ENCODE data around the gene MGAT4B.

DNA sequence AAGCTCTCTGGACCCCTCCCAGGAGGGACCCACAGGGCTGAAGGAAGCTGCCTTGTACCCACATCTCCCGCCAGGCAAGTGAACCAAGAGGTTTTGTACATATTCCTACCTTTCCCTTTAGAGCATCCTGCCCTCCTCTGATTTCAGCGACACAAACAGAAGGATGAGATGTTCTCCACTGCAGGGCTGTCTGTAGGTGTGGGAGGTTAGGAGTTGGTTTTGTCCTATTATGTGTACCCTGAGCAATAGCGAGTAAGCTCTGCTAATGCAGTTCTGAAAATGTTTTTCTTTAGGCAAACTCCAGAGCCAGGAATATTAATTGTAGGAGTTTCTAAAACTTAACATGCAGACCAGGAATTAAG is 27.0 kb upstream of the MGAT4B start:
- TF ChIP-seq, protein P1, sequence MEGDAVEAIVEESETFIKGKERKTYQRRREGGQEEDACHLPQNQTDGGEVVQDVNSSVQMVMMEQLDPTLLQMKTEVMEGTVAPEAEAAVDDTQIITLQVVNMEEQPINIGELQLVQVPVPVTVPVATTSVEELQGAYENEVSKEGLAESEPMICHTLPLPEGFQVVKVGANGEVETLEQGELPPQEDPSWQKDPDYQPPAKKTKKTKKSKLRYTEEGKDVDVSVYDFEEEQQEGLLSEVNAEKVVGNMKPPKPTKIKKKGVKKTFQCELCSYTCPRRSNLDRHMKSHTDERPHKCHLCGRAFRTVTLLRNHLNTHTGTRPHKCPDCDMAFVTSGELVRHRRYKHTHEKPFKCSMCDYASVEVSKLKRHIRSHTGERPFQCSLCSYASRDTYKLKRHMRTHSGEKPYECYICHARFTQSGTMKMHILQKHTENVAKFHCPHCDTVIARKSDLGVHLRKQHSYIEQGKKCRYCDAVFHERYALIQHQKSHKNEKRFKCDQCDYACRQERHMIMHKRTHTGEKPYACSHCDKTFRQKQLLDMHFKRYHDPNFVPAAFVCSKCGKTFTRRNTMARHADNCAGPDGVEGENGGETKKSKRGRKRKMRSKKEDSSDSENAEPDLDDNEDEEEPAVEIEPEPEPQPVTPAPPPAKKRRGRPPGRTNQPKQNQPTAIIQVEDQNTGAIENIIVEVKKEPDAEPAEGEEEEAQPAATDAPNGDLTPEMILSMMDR (conservative IDR thresholded peaks at IDR 0.05 in 1 of 2, IDR thresholded peaks at IDR 0.05 in 1 of 2; ENCODE audit: low read depth in 1 of 2, low read length in 2 of 2): no peak
- TF ChIP-seq EZH2 (IDR thresholded peaks at IDR 0.05; ENCODE audit: low read length, missing control alignments): no peak

Measured in fibroblast of lung (primary cell).